HG03095 (cell line): Measurements from ENCODE around the gene XRCC1.
"Not testable (repeated sequence)": the region's sequence is repeated elsewhere in the genome, so short reads cannot be mapped to it uniquely, and the experiment has no call there.

Source experiments
- ATAC-seq: cut with Tn5 transposase; IDR thresholded peaks from one replicate; pipeline ENCODE4 v1.9.1; 2021; ENCODE audit warnings: moderate library complexity; ENCODE audit not compliant: unreplicated experiment

Gene XRCC1

GRCh38 chr19:43575156-43575950 is at the start of gene XRCC1, which contains the start of gene PINLYP:
XRCC1 (minus strand) TSS chr19:43575527; CDS start chr19:43575458, 69 bp downstream.
PINLYP (plus strand) TSS chr19:43575801; CDS start chr19:43577192, 1,391 bp downstream.
- peak; percentile 89 for ATAC-seq

GRCh38 chr19:43624933-43625332 is 49.6 kb upstream of the XRCC1 start:
- ATAC-seq, result no peak

GRCh38 chr19:43623889-43624670 is 48.8 kb upstream of the XRCC1 start:
- ATAC-seq, result no peak

- ATAC-seq, result no peak
These were observed 47.6 kb upstream of the XRCC1 start for GRCh38 chr19:43622956-43623355.

GRCh38 chr19:43622070-43622469 is 46.7 kb upstream of the XRCC1 start:
- no peak for ATAC-seq

- no peak for ATAC-seq
These were observed 45.0 kb upstream of the XRCC1 start for GRCh38 chr19:43620061-43621001.

- peak; percentile 50 for ATAC-seq
These were observed 44.1 kb upstream of the XRCC1 start, which contains the start of gene ZNF428 for GRCh38 chr19:43619262-43620060. ZNF428 (minus strand) TSS chr19:43619629; CDS start chr19:43614304, 5,325 bp downstream.

GRCh38 chr19:43618921-43619261 is 43.6 kb upstream of the XRCC1 start:
- peak; percentile 19 for ATAC-seq

GRCh38 chr19:43616954-43617353 is 41.6 kb upstream of the XRCC1 start:
- ATAC-seq, result no peak

GRCh38 chr19:43616306-43616705 is 41.0 kb upstream of the XRCC1 start:
- no peak for ATAC-seq

GRCh38 chr19:43612374-43612773 is 37.0 kb upstream of the XRCC1 start:
- no peak for ATAC-seq

- no peak for ATAC-seq
These were observed 36.5 kb upstream of the XRCC1 start, which contains the start of gene SRRM5 for GRCh38 chr19:43611788-43612187. SRRM5 (plus strand) TSS chr19:43612088; CDS start chr19:43612122, 34 bp downstream.

- no peak for ATAC-seq
These were observed 35.2 kb upstream of the XRCC1 start for GRCh38 chr19:43610493-43610892.

- no peak for ATAC-seq
These were observed 34.5 kb upstream of the XRCC1 start for GRCh38 chr19:43609872-43610271.

GRCh38 chr19:43607238-43608205 is 32.2 kb upstream of the XRCC1 start:
- no peak for ATAC-seq

- ATAC-seq, result no peak
These were observed 31.4 kb upstream of the XRCC1 start for GRCh38 chr19:43606569-43607229.

GRCh38 chr19:43605875-43606568 is 30.7 kb upstream of the XRCC1 start:
- ATAC-seq, result no peak

- not testable (repeated sequence) for ATAC-seq
These were observed 25.0 kb upstream of the XRCC1 start for GRCh38 chr19:43600326-43600725.
